HG02938 (cell line): ENCODE measurements around the gene IFITM2.
"Not testable (repeated sequence)": the region's sequence is repeated elsewhere in the genome, so short reads cannot be mapped to it uniquely, and the experiment has no call there.

Source experiments
- ATAC-seq: cut with Tn5 transposase; IDR thresholded peaks from one replicate; pipeline ENCODE4 v1.9.1; 2021; ENCODE audit warnings: mild to moderate bottlenecking, moderate library complexity; ENCODE audit not compliant: unreplicated experiment

The IFITM2 gene

GRCh38 chr11:307766-308708, at the start of gene IFITM2:
IFITM2 (plus strand) TSS chr11:307816; CDS start chr11:308193, 377 bp downstream.
- not testable (repeated sequence) for ATAC-seq

- ATAC-seq = no peak
These were observed 48.2 kb upstream of the IFITM2 start for GRCh38 chr11:259413-259812.

GRCh38 chr11:261624-262023, 46.0 kb upstream of the IFITM2 start:
- no peak for ATAC-seq

GRCh38 chr11:266676-267439, 40.8 kb upstream of the IFITM2 start:
- ATAC-seq = no peak

GRCh38 chr11:267491-267994, 40.1 kb upstream of the IFITM2 start:
- no peak for ATAC-seq

GRCh38 chr11:268716-269145, 38.9 kb upstream of the IFITM2 start:
- peak; percentile 37 for ATAC-seq

GRCh38 chr11:269146-269890, 38.3 kb upstream of the IFITM2 start:
- ATAC-seq = peak; percentile 77

GRCh38 chr11:270451-271318, 36.9 kb upstream of the IFITM2 start:
- no peak for ATAC-seq

GRCh38 chr11:271319-271715, 36.3 kb upstream of the IFITM2 start:
- no peak for ATAC-seq

GRCh38 chr11:272195-272930, 35.3 kb upstream of the IFITM2 start:
- ATAC-seq = no peak

- ATAC-seq = no peak
These were observed 34.8 kb upstream of the IFITM2 start for GRCh38 chr11:272931-273198.

GRCh38 chr11:276219-276618, 31.4 kb upstream of the IFITM2 start:
- ATAC-seq = no peak

GRCh38 chr11:278001-278951, 29.3 kb upstream of the IFITM2 start, which contains the start of gene NLRP6:
NLRP6 (plus strand) TSS chr11:278407; CDS start chr11:278570, 163 bp downstream.
- ATAC-seq = no peak

- no peak for ATAC-seq
These were observed 28.3 kb upstream of the IFITM2 start for GRCh38 chr11:279040-279965.

- no peak for ATAC-seq
These were observed 27.5 kb upstream of the IFITM2 start for GRCh38 chr11:279966-280705.

- ATAC-seq = no peak
These were observed 26.7 kb upstream of the IFITM2 start for GRCh38 chr11:280706-281485.
